IPS-20b (cell line): ENCODE measurements around the gene KCNN4.
A peak's percentile ranks its signal among the peaks of the same experiment; 100 is the strongest.
"Not testable (repeated sequence)": the region's sequence is repeated elsewhere in the genome, so short reads cannot be mapped to it uniquely, and the experiment has no call there.

Experiments used
- H3K27ac ChIP-seq: one replicate; pipeline ENCODE4 v1.5.1; 2013; ENCODE audit warnings: low read length
- H3K27me3 ChIP-seq: 2 replicates; pipeline ENCODE4 v1.6.1; 2013; ENCODE audit warnings: mild to moderate bottlenecking, low read length, inconsistent platforms; ENCODE audit not compliant: insufficient read depth
- H3K36me3 ChIP-seq: 2 replicates; pipeline ENCODE4 v1.6.1; 2013; ENCODE audit warnings: low read depth, mild to moderate bottlenecking, inconsistent platforms, low read length, moderate library complexity; ENCODE audit not compliant: insufficient read depth
- H3K4me1 ChIP-seq: 2 replicates; pipeline ENCODE4 v1.6.1; 2013; ENCODE audit warnings: mild to moderate bottlenecking, control low read depth, inconsistent platforms, low read length, moderate library complexity; ENCODE audit not compliant: insufficient read depth
- H3K4me3 ChIP-seq: 2 replicates; pipeline ENCODE4 v1.5.1; 2013; ENCODE audit warnings: mild to moderate bottlenecking, low read length, inconsistent platforms
- H3K9ac ChIP-seq: 2 replicates; pipeline ENCODE4 v1.6.1; 2013; ENCODE audit warnings: low read depth, mild to moderate bottlenecking, inconsistent platforms, low read length, moderate library complexity
- H3K9me3 ChIP-seq: 2 replicates; pipeline ENCODE4 v1.6.1; 2013; ENCODE audit warnings: mild to moderate bottlenecking, low read depth, low read length, inconsistent platforms; ENCODE audit not compliant: insufficient read depth

Gene KCNN4

GRCh38 chr19:43779820-43780219, 953 bp downstream of the KCNN4 start:
- Histone ChIP-seq H3K4me1 (peaks cover 13% of the 10 kb centered on the region; the same call in 1 of the 2 replicates), H3K27ac (no peak overlapping the region), H3K9ac (no peak overlapping the region)

GRCh38 chr19:43779147-43779819, 1.5 kb downstream of the KCNN4 start:
- no peak overlapping the region for H3K4me3 ChIP-seq
- no peak overlapping the region for H3K9ac ChIP-seq
- no peak overlapping the region for H3K27ac ChIP-seq
- H3K9me3 ChIP-seq = no peaks in the 10 kb centered on the region
- peaks cover 13% of the 10 kb centered on the region; the same call in 1 of the 2 replicates for H3K4me1 ChIP-seq
- H3K27me3 ChIP-seq = peaks cover 30% of the 10 kb centered on the region
- H3K36me3 ChIP-seq = no peaks in the 10 kb centered on the region

More at GRCh38 chr19:43779820-43780219, 953 bp downstream of the KCNN4 start:
- H3K36me3 ChIP-seq = no peaks in the 10 kb centered on the region
- H3K27me3 ChIP-seq = peaks cover 25% of the 10 kb centered on the region
- H3K9me3 ChIP-seq = no peaks in the 10 kb centered on the region
- H3K4me3 ChIP-seq = no peak overlapping the region

GRCh38 chr19:43778651-43779050, 2.1 kb downstream of the KCNN4 start:
- Histone ChIP-seq H3K4me1 (peaks cover 13% of the 10 kb centered on the region; the same call in 1 of the 2 replicates), H3K27ac (no peak overlapping the region), H3K27me3 (peaks cover 37% of the 10 kb centered on the region), H3K9me3 (no peaks in the 10 kb centered on the region), H3K9ac (no peak overlapping the region), H3K36me3 (no peaks in the 10 kb centered on the region), H3K4me3 (no peak overlapping the region)

GRCh38 chr19:43777163-43777695, 3.5 kb downstream of the KCNN4 start:
- Histone ChIP-seq H3K9ac (no peak overlapping the region), H3K27ac (no peak overlapping the region), H3K9me3 (no peaks in the 10 kb centered on the region), H3K27me3 (peaks cover 51% of the 10 kb centered on the region), H3K36me3 (no peaks in the 10 kb centered on the region), H3K4me3 (no peak overlapping the region), H3K4me1 (peaks cover 17% of the 10 kb centered on the region; the same call in 1 of the 2 replicates)

GRCh38 chr19:43776286-43776685, 4.5 kb downstream of the KCNN4 start:
- H3K4me3 ChIP-seq = no peak overlapping the region
- peaks cover 17% of the 10 kb centered on the region; the same call in 1 of the 2 replicates for H3K4me1 ChIP-seq
- no peak overlapping the region for H3K9ac ChIP-seq
- H3K36me3 ChIP-seq = no peaks in the 10 kb centered on the region
- no peaks in the 10 kb centered on the region for H3K9me3 ChIP-seq
- H3K27ac ChIP-seq = no peak overlapping the region
- H3K27me3 ChIP-seq = peaks cover 60% of the 10 kb centered on the region

GRCh38 chr19:43775299-43775890, 5.4 kb downstream of the KCNN4 start:
- H3K9me3 ChIP-seq = no peaks in the 10 kb centered on the region
- no peak overlapping the region for H3K27ac ChIP-seq
- peaks cover 69% of the 10 kb centered on the region for H3K27me3 ChIP-seq
- H3K9ac ChIP-seq = no peak overlapping the region
- H3K4me1 ChIP-seq = peaks cover 17% of the 10 kb centered on the region; the same call in 1 of the 2 replicates
- no peak overlapping the region for H3K4me3 ChIP-seq
- H3K36me3 ChIP-seq = no peaks in the 10 kb centered on the region

GRCh38 chr19:43774940-43775258, 5.9 kb downstream of the KCNN4 start:
- H3K36me3 ChIP-seq, H3K4me3 ChIP-seq, H3K27ac ChIP-seq, H3K9me3 ChIP-seq, H3K9ac ChIP-seq: not testable (repeated sequence)
- Histone ChIP-seq H3K27me3 (peaks cover 74% of the 10 kb centered on the region), H3K4me1 (peaks cover 17% of the 10 kb centered on the region; the same call in 1 of the 2 replicates)

- Histone ChIP-seq H3K27me3 (peaks cover 80% of the 10 kb centered on the region), H3K9me3 (no peaks in the 10 kb centered on the region), H3K36me3 (no peaks in the 10 kb centered on the region), H3K4me3 (peak overlapping the region; percentile 63; the same call in 1 of the 2 replicates), H3K4me1 (peaks cover 13% of the 10 kb centered on the region; the same call in 1 of the 2 replicates), H3K27ac (no peak overlapping the region), H3K9ac (no peak overlapping the region)
Measured at GRCh38 chr19:43774103-43774939, 6.5 kb downstream of the KCNN4 start.

GRCh38 chr19:43773725-43774102, 7.1 kb downstream of the KCNN4 start:
- Histone ChIP-seq H3K4me1 (peaks cover 13% of the 10 kb centered on the region; the same call in 1 of the 2 replicates), H3K27ac (no peak overlapping the region), H3K4me3 (peak overlapping the region; percentile 63; the same call in 1 of the 2 replicates), H3K9ac (no peak overlapping the region), H3K27me3 (peaks cover 84% of the 10 kb centered on the region), H3K9me3 (no peaks in the 10 kb centered on the region), H3K36me3 (no peaks in the 10 kb centered on the region)

- H3K4me1 ChIP-seq = peaks cover 4% of the 10 kb centered on the region; the same call in 1 of the 2 replicates
- H3K4me3 ChIP-seq = no peak overlapping the region
- H3K9me3 ChIP-seq = no peaks in the 10 kb centered on the region
- no peak overlapping the region for H3K9ac ChIP-seq
- H3K36me3 ChIP-seq = no peaks in the 10 kb centered on the region
- no peak overlapping the region for H3K27ac ChIP-seq
- H3K27me3 ChIP-seq = peaks cover 53% of the 10 kb centered on the region
Measured at GRCh38 chr19:43769256-43769655, 11.5 kb downstream of the KCNN4 start.

GRCh38 chr19:43768273-43769050, 12.3 kb downstream of the KCNN4 start:
- H3K9ac ChIP-seq = no peak overlapping the region
- no peak overlapping the region for H3K27ac ChIP-seq
- H3K4me1 ChIP-seq = peaks cover 2% of the 10 kb centered on the region; the same call in 1 of the 2 replicates
- H3K4me3 ChIP-seq = no peak overlapping the region
- H3K27me3 ChIP-seq = peaks cover 45% of the 10 kb centered on the region
- H3K9me3 ChIP-seq = no peaks in the 10 kb centered on the region
- H3K36me3 ChIP-seq = no peaks in the 10 kb centered on the region
